Measurements from ENCODE around the gene SRPRA.
A peak's percentile ranks its signal among the peaks of the same experiment; 100 is the strongest.
"Not testable (repeated sequence)": the region's sequence is repeated elsewhere in the genome, so short reads cannot be mapped to it uniquely, and the experiment has no call there.

SRPRA gene, protein sequence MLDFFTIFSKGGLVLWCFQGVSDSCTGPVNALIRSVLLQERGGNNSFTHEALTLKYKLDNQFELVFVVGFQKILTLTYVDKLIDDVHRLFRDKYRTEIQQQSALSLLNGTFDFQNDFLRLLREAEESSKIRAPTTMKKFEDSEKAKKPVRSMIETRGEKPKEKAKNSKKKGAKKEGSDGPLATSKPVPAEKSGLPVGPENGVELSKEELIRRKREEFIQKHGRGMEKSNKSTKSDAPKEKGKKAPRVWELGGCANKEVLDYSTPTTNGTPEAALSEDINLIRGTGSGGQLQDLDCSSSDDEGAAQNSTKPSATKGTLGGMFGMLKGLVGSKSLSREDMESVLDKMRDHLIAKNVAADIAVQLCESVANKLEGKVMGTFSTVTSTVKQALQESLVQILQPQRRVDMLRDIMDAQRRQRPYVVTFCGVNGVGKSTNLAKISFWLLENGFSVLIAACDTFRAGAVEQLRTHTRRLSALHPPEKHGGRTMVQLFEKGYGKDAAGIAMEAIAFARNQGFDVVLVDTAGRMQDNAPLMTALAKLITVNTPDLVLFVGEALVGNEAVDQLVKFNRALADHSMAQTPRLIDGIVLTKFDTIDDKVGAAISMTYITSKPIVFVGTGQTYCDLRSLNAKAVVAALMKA

DNA sequence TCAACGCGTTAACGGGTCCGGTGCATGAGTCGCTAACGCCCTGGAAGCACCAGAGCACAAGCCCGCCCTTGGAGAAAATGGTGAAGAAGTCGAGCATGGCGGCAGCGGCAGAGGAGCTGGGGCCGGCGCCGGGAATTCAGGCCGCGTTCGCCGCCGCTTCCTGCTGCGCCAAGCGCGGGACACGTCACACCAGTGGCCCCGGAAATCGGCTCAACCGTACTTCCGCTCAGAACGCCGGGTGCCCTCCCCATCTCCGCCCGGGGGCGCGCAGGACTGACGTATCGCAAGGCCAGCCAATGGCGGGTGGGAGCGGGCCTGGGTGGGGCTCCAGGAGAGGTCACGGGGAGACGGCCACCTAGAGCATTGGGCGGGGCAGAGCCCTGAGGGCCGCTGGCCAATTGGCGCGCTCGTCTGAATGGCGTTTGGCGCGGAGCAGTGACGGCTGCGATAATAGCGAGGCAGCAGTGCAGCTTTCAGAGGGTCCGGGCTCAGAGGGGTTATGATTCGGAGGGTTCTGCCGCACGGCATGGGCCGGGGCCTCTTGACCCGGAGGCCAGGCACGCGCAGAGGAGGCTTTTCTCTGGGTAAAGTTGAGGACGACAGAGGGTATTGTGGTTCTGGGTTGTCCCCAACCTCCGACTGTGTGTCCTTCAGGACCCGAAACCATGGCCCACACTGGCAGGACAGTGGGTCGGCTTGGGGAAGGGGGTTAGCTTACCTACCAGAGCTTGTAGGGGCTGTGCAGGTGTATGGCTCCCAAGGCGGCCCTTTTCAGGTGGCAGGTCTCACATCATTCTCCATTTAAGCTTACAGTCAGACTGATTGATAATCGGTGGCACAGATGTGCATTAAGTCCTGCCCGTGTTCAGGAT, at the start of gene SRPRA, which contains the start of gene FOXRED1:
Gene SRPRA, minus strand, starts transcription at position 188 of the 872 bp plus-strand sequence. Its CDS starts 91 bp downstream, at position 97.
Gene FOXRED1, plus strand, starts transcription at position 447 of the 872 bp plus-strand sequence. Its CDS starts 53 bp downstream, at position 500.
- FAIRE-seq, result peak; percentile 74

DNA sequence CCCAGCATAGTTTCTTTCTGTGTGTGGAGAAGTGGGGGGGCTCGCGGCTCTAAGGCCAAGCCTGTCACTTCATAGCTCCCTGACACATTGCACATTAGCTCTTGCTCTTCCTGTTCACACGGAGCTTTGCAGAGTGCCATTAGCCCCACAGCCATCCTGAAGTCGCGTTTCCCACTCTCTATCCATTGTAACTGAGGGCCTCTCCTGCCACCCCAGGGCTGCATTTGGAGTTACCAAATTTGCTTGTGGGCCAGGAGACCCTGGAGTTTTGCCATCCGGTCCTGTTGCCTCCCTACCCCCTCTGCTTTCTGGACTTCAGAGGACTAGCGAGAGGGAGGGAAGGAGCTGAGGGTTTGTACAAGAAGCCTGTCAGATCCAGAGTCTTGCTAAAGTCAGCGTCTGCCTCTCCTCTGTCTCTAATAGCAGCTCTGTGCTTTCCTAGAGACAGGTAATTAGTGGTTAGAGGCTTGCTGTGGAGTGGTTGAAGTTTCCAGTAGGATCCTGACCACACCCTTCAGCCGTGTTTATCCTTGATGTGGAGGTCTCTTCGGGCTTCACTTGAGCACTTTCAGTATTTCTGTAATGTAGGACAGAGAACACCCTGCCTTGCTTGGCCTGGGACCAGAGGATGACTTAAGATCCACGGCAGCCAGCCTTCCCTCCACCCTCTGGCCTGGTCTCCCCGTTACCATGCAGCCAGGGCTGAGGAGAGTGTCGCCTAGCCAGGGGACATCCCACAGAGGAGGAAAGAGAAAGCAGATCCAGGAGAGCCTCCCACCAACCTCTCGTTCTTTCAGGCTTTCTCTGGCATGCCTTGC, 49.3 kb upstream of the SRPRA start:
- no peak for FAIRE-seq

More for the DNA sequence above, at the start of gene SRPRA, which contains the start of gene FOXRED1:
- peak; percentile 93 for DNase-seq (ENCODE audit: low spot score)

DNA sequence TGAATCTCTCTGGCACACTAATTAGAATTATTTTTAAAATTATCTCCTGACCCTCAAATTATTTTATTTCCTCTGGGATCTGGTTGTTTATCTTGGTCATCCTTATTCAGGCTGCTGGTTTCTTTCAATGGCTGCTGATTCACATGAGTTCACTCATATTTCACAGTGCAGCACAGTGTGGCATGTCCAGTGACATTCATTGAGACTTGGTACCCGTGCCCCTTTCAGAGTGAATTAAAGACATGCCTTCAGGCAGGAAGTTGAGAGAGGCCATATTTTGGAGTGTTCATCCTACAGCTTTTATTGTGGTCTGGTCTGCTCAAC, 48.7 kb upstream of the SRPRA start:
- no peak for FAIRE-seq
- DNase-seq (ENCODE audit: low spot score), result no peak

More for the DNA sequence above, 49.3 kb upstream of the SRPRA start:
- DNase-seq (ENCODE audit: low spot score), result peak; percentile 61

DNA sequence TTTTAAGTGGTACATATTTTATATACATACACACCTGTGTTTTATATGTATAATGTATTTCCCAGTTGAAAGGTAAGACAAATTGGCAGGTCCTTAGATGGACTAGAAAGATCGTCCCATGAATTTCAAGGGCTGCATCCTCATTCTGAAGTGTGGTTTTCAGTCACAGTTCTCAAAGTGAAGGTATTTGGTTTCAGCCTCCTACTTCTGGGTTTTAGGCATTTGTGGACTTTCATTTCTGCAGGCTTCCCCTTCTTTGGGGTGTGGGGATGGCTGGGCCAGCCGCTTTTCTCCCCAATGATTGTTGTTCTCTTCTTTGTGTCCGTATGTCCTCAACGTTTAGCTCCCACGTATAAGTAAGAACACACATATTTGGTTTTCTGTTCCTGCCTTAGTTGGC, 45.1 kb upstream of the SRPRA start:
- FAIRE-seq (no peak), DNase-seq (ENCODE audit: low spot score) (no peak)

DNA sequence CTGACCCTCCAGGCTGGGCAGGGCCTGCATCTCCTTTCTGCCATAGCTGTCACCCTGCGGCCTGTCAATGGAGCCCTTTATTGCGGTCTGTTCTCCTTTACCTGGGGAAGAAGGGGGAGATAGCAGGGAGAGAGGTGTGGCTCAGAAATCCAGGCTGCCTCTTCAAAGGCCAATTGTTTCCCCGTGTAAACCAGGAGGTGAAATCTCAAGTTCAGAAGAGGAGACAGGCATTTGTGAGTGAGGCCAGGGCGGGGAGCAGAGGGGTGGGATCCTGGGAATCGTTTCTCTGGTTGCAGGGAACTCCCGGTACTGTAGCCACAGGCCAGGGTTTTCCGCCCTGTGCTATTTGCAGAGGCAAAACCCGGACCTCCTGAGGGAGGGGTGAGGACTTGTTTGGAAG, 44.3 kb upstream of the SRPRA start:
- FAIRE-seq, result no peak

DNA sequence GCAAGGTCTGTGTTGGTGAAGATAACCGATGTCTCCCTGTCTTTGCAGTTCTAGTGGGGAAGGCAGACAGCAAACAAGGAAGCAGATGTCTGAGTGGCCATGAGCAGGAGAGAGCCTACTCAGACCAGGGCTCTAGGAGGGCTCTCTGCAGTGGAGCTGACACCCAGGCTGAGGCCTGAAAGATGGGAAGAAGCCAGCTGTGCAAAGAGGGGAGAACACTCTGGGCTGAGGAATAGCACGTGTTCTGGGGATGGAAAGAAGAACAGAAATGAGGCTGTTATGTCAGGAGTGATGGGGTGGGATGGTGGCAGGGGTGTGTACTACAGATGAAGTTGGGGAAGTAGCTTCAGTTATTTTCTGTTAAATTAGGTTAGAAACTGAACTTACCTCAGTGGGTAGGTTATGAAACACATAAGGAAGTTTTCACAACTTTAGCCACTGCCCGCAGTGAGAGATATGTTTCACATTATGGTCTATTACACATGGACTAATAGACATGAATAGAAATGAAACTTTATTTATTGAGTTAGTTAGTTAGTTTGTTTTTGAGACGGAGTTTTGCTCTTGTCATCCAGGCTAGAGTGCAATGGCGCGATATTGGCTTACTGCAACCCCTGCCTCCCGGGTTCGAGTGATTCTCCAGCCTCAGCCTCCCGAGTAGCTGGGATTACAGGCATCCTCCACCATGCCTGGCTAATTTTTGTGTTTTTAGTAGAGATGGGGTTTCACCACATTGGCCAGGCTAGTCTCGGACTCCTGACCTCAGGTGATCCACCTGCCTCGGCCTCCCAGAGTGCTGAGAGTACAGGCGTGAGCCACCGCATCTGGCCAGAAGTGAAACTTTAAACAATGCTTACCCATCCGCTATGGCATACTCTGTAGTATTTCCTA, 43.0 kb upstream of the SRPRA start:
- DNase-seq (ENCODE audit: low spot score), result no peak
- FAIRE-seq, result no peak

More for the DNA sequence above, 44.3 kb upstream of the SRPRA start:
- DNase-seq (ENCODE audit: low spot score), result no peak

DNA sequence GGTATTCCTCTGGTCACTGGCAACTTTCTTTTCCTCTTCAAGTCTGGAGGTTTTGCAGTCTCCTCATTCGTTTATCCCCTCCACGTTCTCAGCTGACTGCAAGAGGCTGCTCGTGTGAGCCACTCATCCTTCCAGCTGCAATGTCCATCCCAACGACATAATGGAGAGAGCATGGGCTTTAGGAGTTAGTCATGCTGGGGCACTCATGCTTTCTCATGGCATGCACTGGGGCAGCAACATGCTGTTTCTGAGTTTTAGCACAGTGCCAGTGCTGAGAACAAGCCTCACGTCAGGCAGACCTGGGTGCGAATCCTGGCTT, 42.3 kb upstream of the SRPRA start:
- no peak for FAIRE-seq
- no peak for DNase-seq (ENCODE audit: low spot score)

DNA sequence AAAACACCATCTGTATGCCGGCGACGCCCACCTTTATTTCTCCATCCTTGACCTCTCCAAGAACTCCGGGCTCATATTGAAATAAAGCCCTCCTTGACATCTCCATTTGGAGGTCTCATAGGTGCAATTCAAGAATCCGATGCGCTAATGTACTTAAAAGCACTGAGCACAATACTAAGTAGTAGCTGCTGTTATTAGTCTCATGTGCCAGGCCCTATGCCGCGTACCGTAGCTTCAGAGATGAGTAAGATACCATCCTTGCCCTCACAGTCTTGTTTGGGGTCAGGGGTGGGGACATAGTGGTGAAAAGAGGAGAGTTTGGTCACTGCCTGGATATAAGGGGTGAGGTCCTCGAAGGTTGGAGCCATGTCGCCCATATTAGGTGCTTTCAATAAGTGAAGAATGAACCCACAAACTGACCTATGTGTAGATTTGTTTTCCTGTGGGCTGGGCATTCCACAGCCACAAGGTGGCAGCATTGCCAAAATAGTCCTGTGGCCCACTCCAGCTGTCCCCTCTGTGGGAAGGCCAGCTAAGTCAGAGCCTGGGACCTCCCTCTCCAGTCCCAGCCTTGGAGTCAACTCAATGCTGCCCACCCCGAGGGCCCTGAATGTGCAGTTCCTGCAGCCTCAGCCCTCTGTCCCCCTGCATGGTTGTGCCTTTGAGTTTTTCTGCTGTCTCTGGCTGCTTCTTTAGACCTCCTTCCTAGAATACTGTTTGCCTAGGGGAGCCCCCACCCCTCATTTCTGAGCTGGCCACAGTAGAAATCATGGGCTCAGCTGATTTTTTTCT, 41.7 kb upstream of the SRPRA start:
- FAIRE-seq (no peak), DNase-seq (ENCODE audit: low spot score) (peak; percentile 39)

DNA sequence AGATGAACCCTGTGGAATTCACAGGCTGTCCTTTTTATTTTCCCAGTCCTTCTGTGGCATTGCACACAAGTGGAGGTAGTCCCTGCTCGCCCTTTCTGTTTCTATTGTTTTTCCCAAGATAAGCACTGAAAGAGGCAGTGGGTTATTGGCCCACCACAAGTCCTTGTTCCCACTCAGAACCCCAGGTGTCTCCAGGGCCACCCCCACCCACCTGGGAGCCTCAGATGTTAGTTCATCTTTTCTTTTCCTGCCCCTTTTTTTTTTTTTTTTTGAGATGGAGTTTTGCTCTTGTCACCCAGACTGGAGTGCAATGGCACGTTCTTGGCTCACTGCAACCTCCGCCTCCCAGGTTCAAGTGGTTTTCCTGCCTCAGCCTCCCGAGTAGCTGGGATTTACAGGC, 40.1 kb upstream of the SRPRA start:
- DNase-seq (ENCODE audit: low spot score); FAIRE-seq: not testable (repeated sequence)

DNA sequence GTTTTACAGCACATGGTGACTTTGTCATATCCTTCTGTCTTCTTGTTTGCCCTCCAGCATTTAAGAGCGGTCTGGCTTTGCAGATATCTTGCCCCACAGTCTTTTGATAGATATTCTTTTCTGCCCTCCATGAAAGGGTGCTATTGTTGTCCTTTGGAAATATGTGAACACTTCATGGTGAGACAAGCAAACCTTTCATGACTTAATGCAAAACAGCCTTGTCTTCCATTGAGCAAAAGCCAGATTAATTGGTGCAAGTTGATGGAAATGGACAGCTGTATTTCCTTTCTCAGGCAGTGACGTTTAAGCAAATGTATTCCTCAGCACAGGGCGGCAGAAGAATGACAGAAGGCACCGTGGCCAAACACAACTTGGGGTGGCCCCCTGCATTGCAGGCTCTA, 39.6 kb upstream of the SRPRA start:
- DNase-seq (ENCODE audit: low spot score), result no peak
- no peak for FAIRE-seq

DNA sequence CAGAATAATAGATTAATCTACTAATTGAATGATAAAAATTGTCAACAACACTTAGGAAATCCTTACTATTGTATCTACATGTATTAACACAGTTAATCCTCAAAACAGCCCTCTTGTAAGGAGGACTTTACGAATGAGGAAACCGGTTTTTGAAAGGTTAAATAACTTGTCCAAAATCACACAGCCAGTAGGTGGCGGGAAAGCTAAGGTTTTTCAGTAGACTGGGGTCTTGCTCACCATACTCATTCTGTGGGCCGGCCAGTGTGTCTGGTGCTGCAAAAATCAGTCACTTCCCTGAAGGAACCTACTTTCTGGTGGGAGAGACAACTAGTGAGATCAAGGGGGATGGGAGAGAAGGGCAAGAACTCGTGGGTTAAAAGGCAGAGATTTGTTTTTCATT, 39.0 kb upstream of the SRPRA start:
- FAIRE-seq, result no peak
- no peak for DNase-seq (ENCODE audit: low spot score)

DNA sequence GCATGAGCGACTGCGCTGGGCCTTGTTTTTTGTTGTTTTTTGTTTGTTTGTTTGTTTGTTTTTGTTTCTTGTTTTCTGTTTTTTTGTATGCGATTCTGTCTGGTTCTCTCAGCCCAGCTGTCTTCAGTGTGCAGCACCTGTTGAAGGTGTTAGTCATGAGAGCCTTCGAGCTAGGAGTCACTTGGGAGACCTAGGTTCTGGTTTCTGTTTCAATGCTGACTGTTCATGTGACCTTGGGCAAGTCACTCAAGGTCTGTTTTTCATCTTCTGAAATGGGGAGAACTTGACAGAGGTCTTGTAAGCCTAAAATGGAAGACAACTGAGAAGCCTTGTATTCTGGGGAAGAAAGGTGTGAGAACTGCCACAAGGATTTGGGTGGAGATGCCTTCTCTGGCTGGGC, 37.0 kb upstream of the SRPRA start:
- FAIRE-seq (no peak), DNase-seq (ENCODE audit: low spot score) (no peak)

DNA sequence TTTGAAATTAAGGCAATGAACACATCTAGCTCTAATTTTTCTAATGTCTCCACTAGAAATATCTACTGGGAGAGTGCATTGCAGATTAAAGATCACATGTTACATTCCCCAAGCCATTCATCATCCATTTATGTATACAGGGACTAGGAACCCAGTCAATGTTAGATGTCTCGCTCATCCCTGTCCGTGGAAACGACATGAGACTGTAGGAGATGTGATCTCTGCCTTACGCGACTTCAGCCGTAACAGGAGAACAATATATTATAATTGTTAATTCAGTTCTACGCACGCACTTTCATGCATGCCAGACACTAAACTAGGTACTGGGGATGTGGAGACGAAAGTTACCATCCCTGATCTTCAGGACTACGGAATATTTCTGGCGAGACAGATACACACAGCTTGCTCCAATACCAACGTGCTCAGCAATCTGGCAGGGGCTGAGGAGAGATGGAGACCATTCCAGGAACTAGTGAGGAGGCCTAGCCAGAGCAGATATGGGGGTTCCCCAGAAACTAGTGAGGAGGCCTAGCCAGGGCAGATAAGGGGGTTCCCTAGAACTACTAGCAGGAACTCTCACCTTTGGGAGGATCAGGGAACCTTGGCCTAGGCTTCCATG, 35.9 kb upstream of the SRPRA start:
- FAIRE-seq, result no peak
- peak; percentile 6 for DNase-seq (ENCODE audit: low spot score)

DNA sequence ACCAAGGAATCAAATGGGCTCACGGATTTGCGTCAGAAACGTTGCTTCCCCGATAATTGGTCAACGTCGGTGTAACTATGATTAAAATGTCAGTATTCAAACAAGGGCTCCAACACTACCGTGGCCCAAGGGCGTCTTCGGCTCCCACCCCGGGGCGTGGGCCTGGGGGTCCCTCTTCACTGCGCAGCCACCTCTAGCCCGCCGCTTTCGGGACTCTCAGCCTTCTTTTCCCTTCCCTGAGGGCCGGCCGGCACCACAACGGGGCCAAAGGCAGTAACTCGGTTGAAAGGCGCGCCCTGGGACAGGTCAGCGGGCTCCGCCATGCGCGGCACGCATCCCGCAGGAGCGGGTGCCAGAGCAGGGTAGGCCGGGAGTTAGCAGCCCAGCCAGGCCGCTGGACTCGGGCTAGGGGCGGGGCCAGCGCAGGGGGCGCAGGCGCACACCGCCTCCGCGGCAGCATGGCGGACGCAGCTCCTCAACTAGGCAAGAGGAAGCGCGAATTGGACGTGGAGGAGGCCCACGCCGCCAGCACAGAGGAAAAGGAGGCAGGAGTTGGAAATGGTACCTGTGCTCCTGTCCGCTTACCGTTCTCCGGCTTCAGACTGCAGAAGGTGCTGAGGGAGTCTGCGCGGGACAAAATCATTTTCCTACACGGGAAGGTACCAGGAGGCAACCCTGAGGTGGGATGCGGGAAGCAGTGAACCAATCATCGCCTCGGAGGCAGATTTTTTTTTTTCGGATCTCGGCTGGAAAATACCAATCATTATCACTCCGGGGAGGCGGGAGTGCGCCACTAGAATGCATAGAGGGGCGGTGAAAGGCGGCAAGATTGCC, 35.1 kb upstream of the SRPRA start, which contains the start of gene DCPS:
Gene DCPS, plus strand, starts transcription at position 438 of the 834 bp plus-strand sequence. Its CDS starts 21 bp downstream, at position 459.
- FAIRE-seq, result no peak
- peak; percentile 70 for DNase-seq (ENCODE audit: low spot score)

DNA sequence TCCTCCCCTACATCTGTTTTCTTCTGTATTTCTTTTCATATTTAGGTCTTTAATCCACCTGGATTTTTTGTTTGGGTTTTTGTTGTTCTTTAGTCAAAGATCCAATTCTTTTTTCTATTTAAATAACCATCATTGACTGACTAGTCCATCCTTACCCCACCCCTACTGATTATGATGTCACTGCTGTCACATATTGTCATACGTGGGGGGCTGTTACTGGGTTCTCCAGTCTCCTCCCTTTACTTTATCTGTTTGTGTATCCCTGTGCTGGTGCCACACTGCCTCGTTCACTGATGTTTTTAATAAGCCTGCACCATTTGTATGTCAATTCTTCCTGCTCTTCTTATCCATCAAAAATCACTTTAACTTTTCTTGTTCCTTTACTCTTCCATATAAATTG, 28.3 kb upstream of the SRPRA start:
- no peak for FAIRE-seq

DNA sequence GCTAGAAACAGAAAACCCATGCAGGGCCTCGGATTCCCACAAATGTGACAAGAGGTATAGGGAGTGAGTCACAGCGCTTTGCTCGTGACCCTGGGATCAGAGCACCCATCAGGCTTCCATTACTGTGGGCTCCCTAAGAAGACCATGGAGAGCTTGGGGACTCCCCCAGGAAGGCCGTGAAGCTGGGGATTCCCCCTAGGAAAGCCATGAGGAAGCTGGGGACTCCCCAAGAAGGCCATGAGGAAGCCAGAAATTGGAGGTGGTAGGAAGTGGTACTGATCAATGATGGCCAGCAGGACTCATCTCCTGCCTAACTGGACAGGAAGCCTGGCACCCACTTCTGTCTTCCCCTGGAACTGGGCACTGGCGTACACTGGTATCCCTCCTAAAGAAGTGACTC, 25.0 kb upstream of the SRPRA start:
- FAIRE-seq (no peak), DNase-seq (ENCODE audit: low spot score) (no peak)

More for the DNA sequence above, 28.3 kb upstream of the SRPRA start:
- DNase-seq (ENCODE audit: low spot score), result no peak

DNA sequence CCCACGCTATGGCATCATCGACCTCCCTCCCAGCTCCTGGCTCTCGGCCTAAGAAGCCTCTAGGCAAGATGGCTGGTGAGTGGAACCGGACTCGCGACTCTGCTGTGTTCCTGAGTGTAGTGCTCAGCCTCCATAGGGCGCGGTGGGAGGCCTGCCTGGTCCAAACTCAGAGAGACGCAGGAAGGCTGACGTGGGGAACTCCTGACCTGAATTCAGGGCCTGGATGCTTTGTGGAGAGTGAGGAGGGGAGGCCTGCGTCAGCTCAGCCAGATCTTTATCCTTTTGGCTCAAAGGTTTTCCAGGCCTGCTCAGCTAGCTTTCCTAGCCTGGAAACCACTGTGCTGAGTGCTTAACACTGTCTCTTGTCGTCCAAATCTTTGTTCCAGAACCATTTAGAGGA, 22.2 kb upstream of the SRPRA start:
- FAIRE-seq (no peak), DNase-seq (ENCODE audit: low spot score) (no peak)

DNA sequence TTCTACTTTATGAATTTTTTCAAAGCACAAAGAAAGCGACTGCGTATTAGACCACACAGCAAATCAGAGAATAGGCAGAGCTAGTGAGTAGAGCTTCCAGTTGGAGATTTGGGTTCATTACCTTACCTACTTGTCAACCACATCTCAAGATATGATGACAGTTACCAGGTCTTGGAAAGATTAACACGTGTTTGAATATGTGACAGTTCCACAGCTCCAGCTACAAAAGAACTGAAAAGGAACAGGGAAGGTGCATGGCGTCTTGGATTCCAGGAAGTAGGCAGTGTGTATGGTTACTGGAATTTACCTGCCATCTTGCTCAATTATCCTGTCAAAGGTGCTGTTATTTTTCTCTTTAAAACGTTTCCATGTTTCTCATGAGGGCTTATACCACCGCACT, 19.5 kb upstream of the SRPRA start:
- FAIRE-seq, result no peak

More for the DNA sequence above, 19.5 kb upstream of the SRPRA start:
- no peak for DNase-seq (ENCODE audit: low spot score)
